ENCODE measurements around the gene NMNAT2. TPM values are rescaled to one million over a fixed set of nuclear protein-coding genes. Genes with fewer than 3 reads are reported as not detected.

Gene NMNAT2
- total and polyA plus RNA-seq, 10 of the 15 experiments (the other 5 are each of a cell fraction or from before 2014, with no cell fraction given) = 0.02 to 2.0 (median 0.60) TPM

GRCh38 chr1:183418696-183419095 is 516 bp upstream of the NMNAT2 start (continued):
- TF ChIP-seq BCLAF1 (IDR thresholded peaks at IDR 0.05) = no peak

GRCh38 chr1:183416850-183417771 is 1.1 kb downstream of the NMNAT2 start:
- no peak for DNase-seq (ENCODE audit: low read depth, low spot score)
- no peak for FAIRE-seq
- no TSS peak for BruUV-seq (replicated peaks)
- Histone ChIP-seq H3K4me1 (ENCODE audit: control insufficient read depth, insufficient read depth, low read length) (no peaks in the 10 kb centered on the region), H3K36me3 (ENCODE audit: control insufficient read depth in 2 of 2, insufficient read depth in 2 of 2, low read length in 1 of 2) (no peaks in the 10 kb centered on the region), H4K20me1 (ENCODE audit: control insufficient read depth, insufficient read depth) (no peaks in the 10 kb centered on the region), H3K9me3 (replicated peaks; ENCODE audit: control insufficient read depth, insufficient read depth, low read length) (no peaks in the 10 kb centered on the region; the same call in 2 of the 3 replicates), H3K4me3 (no peak overlapping the region), H3K79me2 (ENCODE audit: control insufficient read depth, insufficient read depth, low read length) (no peaks in the 10 kb centered on the region), H2AFZ (ENCODE audit: control insufficient read depth, low read depth, low read length) (no peak overlapping the region), H3K9ac (ENCODE audit: control insufficient read depth, insufficient read depth, low read length) (no peak overlapping the region), H3K4me2 (ENCODE audit: control insufficient read depth, insufficient read depth) (no peak overlapping the region), H3K27me3 (replicated peaks in 1 of 2; ENCODE audit: control insufficient read depth in 2 of 2, insufficient read depth in 2 of 2, low read length in 1 of 2) (peaks cover 1 to 18% of the 10 kb centered on the region in 2 experiments; a peak in 3 of 4 replicates), H3K27ac (ENCODE audit: control insufficient read depth, insufficient read depth) (no peak overlapping the region)
- WGBS (ENCODE audit: insufficient coverage, insufficient replicate concordance, low lambda C conversion rate, missing lambda C conversion rate) = 62% methylated on average over 69 of the region's 69 CpGs
- in situ Hi-C loops (cut with MboI) (no loop called here), intact Hi-C loops (cut with micrococcal nuclease; ENCODE audit: unreplicated experiment) (no loop called here)
- CTCF ChIA-PET = no interaction called here
- SMC1A ChIA-PET (ENCODE audit: uncharacterized antibody, unreplicated experiment) = interaction anchor here (0.6 kb wide), 1 partner anchor 10 kb away, joined by 3 read pairs; no protein-coding TSS in a partner anchor
- ATAC-seq = peak; percentile 63
- POLR2A ChIA-PET = no interaction called here
- RAD21 ChIA-PET (ENCODE audit: unreplicated experiment) = no interaction called here
- no peak for TF ChIP-seq SP1 (IDR thresholded peaks at IDR 0.05; ENCODE audit: low read depth, low read length)
- TF ChIP-seq RAD51 (IDR thresholded peaks at IDR 0.05) = no peak
- TF ChIP-seq RB1 (IDR thresholded peaks at IDR 0.05; ENCODE audit: borderline replicate concordance) = no peak
- no peak for TF ChIP-seq ZBTB40 (IDR thresholded peaks at IDR 0.05; ENCODE audit: borderline replicate concordance)
- TF ChIP-seq REST (IDR thresholded peaks at IDR 0.05; ENCODE audit: low read depth, low read length) = peak; percentile 87
- TF ChIP-seq NR2C2 (IDR thresholded peaks at IDR 0.05; ENCODE audit: borderline replicate concordance, control insufficient read depth, insufficient read length, low read depth) = no peak
- TF ChIP-seq HDGF (IDR thresholded peaks at IDR 0.05) = no peak
- TF ChIP-seq RFX5 (IDR thresholded peaks at IDR 0.05; ENCODE audit: low read depth, low read length) = no peak

Measured in GM12878 (cell line).